Astrocyte (in vitro differentiated cells and primary cell): ENCODE data around the gene APBA2. TPM values are rescaled to one million over a fixed set of nuclear protein-coding genes. Genes with fewer than 3 reads are reported as not detected.

Source experiments
- DNase-seq: peaks from one replicate; pipeline ENCODE4 v3.0.0-alpha.2; 2010; ENCODE audit warnings: low read depth
- FAIRE-seq: peaks from 2 replicates; lab custom pipeline; 2011; peaks lifted over from hg19 to GRCh38; lab: Jason Lieb, UNC
- H2AFZ ChIP-seq: 2 replicates; pipeline ENCODE4 v1.6.0; 2012; ENCODE audit warnings: low read depth, low read length, inconsistent platforms
- H3K27ac ChIP-seq: 2 replicates; pipeline ENCODE4 v1.5.1; 2011; ENCODE audit warnings: low read depth, low read length, inconsistent platforms
- H3K27me3 ChIP-seq: 2 replicates; pipeline ENCODE4 v1.6.0; 2011; ENCODE audit warnings: low read length, inconsistent platforms; ENCODE audit not compliant: insufficient read depth
- H3K36me3 ChIP-seq: 2 replicates; pipeline ENCODE4 v1.5.1; 2011; ENCODE audit warnings: low read length, inconsistent platforms; ENCODE audit not compliant: insufficient read depth
- H3K4me1 ChIP-seq: 2 replicates; pipeline ENCODE4 v1.5.1; 2011; ENCODE audit warnings: low read length, inconsistent platforms; ENCODE audit not compliant: insufficient read depth
- H3K4me2 ChIP-seq: 2 replicates; pipeline ENCODE4 v1.6.0; 2012; ENCODE audit warnings: low read length, inconsistent platforms
- H3K4me3 ChIP-seq: 2 replicates; pipeline ENCODE4 v1.5.1; 2011; ENCODE audit warnings: low read depth, mild to moderate bottlenecking, low read length, inconsistent platforms; ENCODE audit not compliant: insufficient read depth
- H3K79me2 ChIP-seq: 2 replicates; pipeline ENCODE4 v1.6.0; 2012; ENCODE audit warnings: mild to moderate bottlenecking, low read length, inconsistent platforms; ENCODE audit not compliant: insufficient read depth
- H3K9ac ChIP-seq: 2 replicates; pipeline ENCODE4 v1.6.0; 2012; ENCODE audit warnings: mild to moderate bottlenecking, low read length, inconsistent platforms
- H3K9me3 ChIP-seq: 2 replicates; pipeline ENCODE4 v1.5.1; 2012; ENCODE audit warnings: low read depth, mild to moderate bottlenecking, low read length, inconsistent platforms; ENCODE audit not compliant: insufficient read depth
- H4K20me1 ChIP-seq: 2 replicates; pipeline ENCODE4 v1.6.0; 2012; ENCODE audit warnings: low read length, inconsistent platforms; ENCODE audit not compliant: insufficient read depth
- H3K27ac Mint-ChIP-seq: one replicate; pipeline ENCODE4 v1.8.0; 2021; ENCODE audit warnings: mild to moderate bottlenecking, mixed read lengths; ENCODE audit not compliant: unreplicated experiment
- H3K27me3 Mint-ChIP-seq: one replicate; pipeline ENCODE4 v1.8.0; 2021; ENCODE audit warnings: low read depth, mixed read lengths; ENCODE audit not compliant: unreplicated experiment
- H3K36me3 Mint-ChIP-seq: one replicate; pipeline ENCODE4 v1.8.0; 2021; ENCODE audit warnings: low read depth, mixed read lengths; ENCODE audit not compliant: unreplicated experiment
- H3K4me1 Mint-ChIP-seq: one replicate; pipeline ENCODE4 v1.8.0; 2021; ENCODE audit warnings: low read depth, mixed read lengths; ENCODE audit not compliant: unreplicated experiment
- H3K4me3 Mint-ChIP-seq: one replicate; pipeline ENCODE4 v1.8.0; 2021; ENCODE audit warnings: mild to moderate bottlenecking, moderate library complexity, mixed read lengths; ENCODE audit not compliant: unreplicated experiment
- H3K9me3 Mint-ChIP-seq: one replicate; pipeline ENCODE4 v1.8.0; 2021; ENCODE audit warnings: mild to moderate bottlenecking, mixed read lengths; ENCODE audit not compliant: unreplicated experiment
- EZH2 ChIP-seq: IDR thresholded peaks from 2 replicates; pipeline ENCODE4 v1.6.1; 2012; ENCODE audit warnings: mild to moderate bottlenecking, low read length, inconsistent platforms; ENCODE audit not compliant: insufficient read depth
- total RNA-seq: library from RNA; stranded (reverse); gene quantifications from 2 replicates; pipeline ENCODE4 v1.2.1, GENCODE V29; 2021
- TF ChIP-seq, protein P1 (sequence below): IDR thresholded peaks from 2 replicates; pipeline ENCODE4 v1.5.1; 2011; ENCODE audit warnings: low read depth, mild to moderate bottlenecking, inconsistent platforms, low read length, moderate library complexity; ENCODE audit not compliant: insufficient read depth

APBA2 gene
- total RNA-seq, 1 donor from 2014 or later, result 15.2 TPM

GRCh38 chr15:29099131-29099880 lies 213.5 kb downstream of the APBA2 start:
- H3K9me3 ChIP-seq, result no peaks in the 10 kb centered on the region
- H3K27me3 Mint-ChIP-seq, result no peaks in the 10 kb centered on the region
- H3K27me3 ChIP-seq, result no peaks in the 10 kb centered on the region
- H3K27ac Mint-ChIP-seq, result no peak overlapping the region
- peaks cover 10% of the 10 kb centered on the region for H3K36me3 Mint-ChIP-seq
- H3K36me3 ChIP-seq, result no peaks in the 10 kb centered on the region
- H3K4me1 Mint-ChIP-seq, result peaks cover 5% of the 10 kb centered on the region
- no peak overlapping the region for H3K27ac ChIP-seq
- H3K9me3 Mint-ChIP-seq, result no peaks in the 10 kb centered on the region
- TF ChIP-seq, protein P1, sequence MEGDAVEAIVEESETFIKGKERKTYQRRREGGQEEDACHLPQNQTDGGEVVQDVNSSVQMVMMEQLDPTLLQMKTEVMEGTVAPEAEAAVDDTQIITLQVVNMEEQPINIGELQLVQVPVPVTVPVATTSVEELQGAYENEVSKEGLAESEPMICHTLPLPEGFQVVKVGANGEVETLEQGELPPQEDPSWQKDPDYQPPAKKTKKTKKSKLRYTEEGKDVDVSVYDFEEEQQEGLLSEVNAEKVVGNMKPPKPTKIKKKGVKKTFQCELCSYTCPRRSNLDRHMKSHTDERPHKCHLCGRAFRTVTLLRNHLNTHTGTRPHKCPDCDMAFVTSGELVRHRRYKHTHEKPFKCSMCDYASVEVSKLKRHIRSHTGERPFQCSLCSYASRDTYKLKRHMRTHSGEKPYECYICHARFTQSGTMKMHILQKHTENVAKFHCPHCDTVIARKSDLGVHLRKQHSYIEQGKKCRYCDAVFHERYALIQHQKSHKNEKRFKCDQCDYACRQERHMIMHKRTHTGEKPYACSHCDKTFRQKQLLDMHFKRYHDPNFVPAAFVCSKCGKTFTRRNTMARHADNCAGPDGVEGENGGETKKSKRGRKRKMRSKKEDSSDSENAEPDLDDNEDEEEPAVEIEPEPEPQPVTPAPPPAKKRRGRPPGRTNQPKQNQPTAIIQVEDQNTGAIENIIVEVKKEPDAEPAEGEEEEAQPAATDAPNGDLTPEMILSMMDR, result no peak
- no peak for TF ChIP-seq EZH2
- H3K4me3 ChIP-seq, result no peak overlapping the region
- FAIRE-seq, result no peak
- no peak overlapping the region for H3K4me3 Mint-ChIP-seq
- no peak overlapping the region for H3K9ac ChIP-seq
- no peaks in the 10 kb centered on the region for H4K20me1 ChIP-seq
- H3K4me2 ChIP-seq, result no peak overlapping the region
- no peak for DNase-seq
- H3K4me1 ChIP-seq, result peaks cover 5% of the 10 kb centered on the region
- H3K79me2 ChIP-seq, result no peaks in the 10 kb centered on the region
- no peak overlapping the region for H2AFZ ChIP-seq

GRCh38 chr15:29100486-29101000 lies 214.8 kb downstream of the APBA2 start:
- Histone ChIP-seq H3K79me2 (no peaks in the 10 kb centered on the region), H2AFZ (no peak overlapping the region), H3K9ac (no peak overlapping the region), H3K9me3 (no peaks in the 10 kb centered on the region), H3K36me3 (no peaks in the 10 kb centered on the region), H3K27me3 (no peaks in the 10 kb centered on the region), H3K4me2 (no peak overlapping the region), H3K4me1 (peaks cover 5% of the 10 kb centered on the region), H4K20me1 (no peaks in the 10 kb centered on the region), H3K4me3 (no peak overlapping the region), H3K27ac (no peak overlapping the region)
- FAIRE-seq (no peak), DNase-seq (no peak)
- TF ChIP-seq, protein P1, result no peak
- TF ChIP-seq EZH2, result no peak
- Mint-ChIP-seq H3K9me3 (no peaks in the 10 kb centered on the region), H3K27me3 (peaks cover 3% of the 10 kb centered on the region), H3K27ac (no peak overlapping the region), H3K4me1 (no peaks in the 10 kb centered on the region), H3K4me3 (no peak overlapping the region), H3K36me3 (peaks cover 9% of the 10 kb centered on the region)

- no peak overlapping the region for H2AFZ ChIP-seq
- H3K27me3 Mint-ChIP-seq, result peaks cover 3% of the 10 kb centered on the region
- TF ChIP-seq, protein P1, result no peak
- TF ChIP-seq EZH2, result no peak
- H3K4me3 Mint-ChIP-seq, result no peak overlapping the region
- FAIRE-seq (no peak), DNase-seq (no peak)
- no peaks in the 10 kb centered on the region for H4K20me1 ChIP-seq
- no peaks in the 10 kb centered on the region for H3K9me3 ChIP-seq
- no peaks in the 10 kb centered on the region for H3K79me2 ChIP-seq
- no peak overlapping the region for H3K4me2 ChIP-seq
- no peaks in the 10 kb centered on the region for H3K4me1 Mint-ChIP-seq
- H3K27me3 ChIP-seq, result no peaks in the 10 kb centered on the region
- no peaks in the 10 kb centered on the region for H3K36me3 ChIP-seq
- no peak overlapping the region for H3K27ac Mint-ChIP-seq
- H3K9ac ChIP-seq, result no peak overlapping the region
- peaks cover 5% of the 10 kb centered on the region for H3K4me1 ChIP-seq
- H3K27ac ChIP-seq, result no peak overlapping the region
- H3K9me3 Mint-ChIP-seq, result no peaks in the 10 kb centered on the region
- peaks cover 14% of the 10 kb centered on the region for H3K36me3 Mint-ChIP-seq
- H3K4me3 ChIP-seq, result no peak overlapping the region
Measured at GRCh38 chr15:29101491-29101890, 215.7 kb downstream of the APBA2 start.
